HG03280 (cell line): Measurements from ENCODE around the gene FKBP15.

ENCODE experiments used
- ATAC-seq: cut with Tn5 transposase; IDR thresholded peaks from one replicate; pipeline ENCODE4 v1.9.1; 2021; ENCODE audit warnings: mild to moderate bottlenecking, moderate library complexity; ENCODE audit not compliant: unreplicated experiment

Gene FKBP15

DNA sequence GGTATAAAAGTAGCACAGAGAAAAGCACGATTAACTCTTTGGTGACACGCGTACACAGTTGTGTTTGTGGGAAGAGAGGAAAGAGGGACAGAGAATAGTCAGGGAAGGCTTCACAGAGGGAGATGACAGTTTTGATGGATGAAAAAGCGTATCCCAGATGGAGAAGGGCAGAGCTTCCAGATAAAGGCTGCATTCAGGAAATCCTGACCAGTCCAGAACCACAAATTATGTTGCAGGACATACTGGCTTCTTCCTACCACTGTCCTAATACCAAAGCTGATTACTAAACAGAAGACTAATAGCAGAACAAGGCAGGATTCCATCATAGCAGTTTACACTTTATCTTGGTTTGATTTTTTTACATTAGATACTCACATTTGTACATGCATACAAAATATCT is 35.8 kb downstream of the FKBP15 start:
- no peak for ATAC-seq

DNA sequence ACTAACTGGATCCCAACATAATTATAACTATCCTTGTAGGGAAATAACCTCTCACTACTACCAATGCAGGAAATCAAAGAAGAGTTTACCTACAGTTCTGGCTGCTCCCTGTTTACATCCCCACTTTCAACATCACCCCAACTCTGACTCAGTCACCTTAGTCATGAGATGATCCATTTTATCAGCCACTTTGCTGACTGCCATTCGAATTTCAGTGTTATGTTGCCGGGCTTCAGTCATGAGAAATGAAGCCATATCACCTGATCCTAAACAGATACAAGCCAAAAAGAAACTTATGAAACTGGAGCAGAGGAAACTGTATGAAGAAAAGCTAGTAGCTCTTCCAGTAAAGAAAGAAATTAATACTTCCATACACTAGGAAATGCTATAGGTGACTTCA is 36.5 kb downstream of the FKBP15 start:
- ATAC-seq = no peak

DNA sequence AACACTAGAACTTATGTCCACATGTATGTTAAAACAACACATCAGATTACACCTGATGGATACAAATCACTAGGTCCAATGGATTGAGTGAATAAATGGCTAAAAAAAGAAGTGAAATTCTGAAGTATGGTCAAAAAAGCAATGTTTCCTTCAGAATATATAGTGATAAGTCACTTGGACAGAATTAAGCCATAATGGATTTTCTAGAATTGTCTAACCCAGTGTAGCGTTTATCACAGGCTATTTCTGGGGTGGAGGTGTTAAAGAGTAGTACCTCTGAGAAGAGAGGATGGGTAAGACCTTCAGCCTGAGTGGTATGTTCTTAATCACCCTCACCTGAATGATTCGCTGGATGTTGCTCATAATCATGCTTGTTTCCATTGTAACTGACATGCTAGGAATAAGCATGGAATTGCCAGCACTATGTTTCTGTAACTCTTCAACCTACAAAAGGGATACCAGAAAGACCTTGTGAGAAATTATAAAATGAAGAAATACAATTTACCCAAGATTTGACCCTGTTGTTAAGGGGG is 37.1 kb downstream of the FKBP15 start:
- no peak for ATAC-seq

- ATAC-seq = no peak
These were observed 39.9 kb downstream of the FKBP15 start for GRCh38 chr9:113181165-113181564.

- ATAC-seq = no peak
These were observed 41.2 kb downstream of the FKBP15 start for GRCh38 chr9:113179839-113180238.

DNA sequence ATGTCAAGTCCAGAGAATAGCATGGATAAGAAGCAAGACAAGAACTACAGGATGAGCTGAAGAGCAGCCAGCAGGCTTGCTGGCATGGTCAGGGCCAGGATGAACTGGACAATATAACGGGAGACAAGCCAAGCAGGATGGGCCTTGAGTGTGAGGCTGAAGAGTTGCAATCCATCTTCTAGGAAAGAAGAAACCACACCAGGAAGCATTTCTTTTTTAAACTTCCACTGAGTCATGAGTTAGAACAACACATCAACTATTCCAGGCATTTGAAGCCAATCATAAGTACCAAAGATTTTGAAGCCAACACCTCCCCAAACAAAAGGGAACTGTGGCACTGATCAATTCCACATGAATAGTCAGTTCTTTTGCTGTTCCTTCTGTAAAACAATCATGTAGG is 43.0 kb downstream of the FKBP15 start:
- ATAC-seq = no peak

- ATAC-seq = no peak
These were observed 43.8 kb downstream of the FKBP15 start for GRCh38 chr9:113177251-113177650.

GRCh38 chr9:113176803-113177202 is 44.3 kb downstream of the FKBP15 start:
- no peak for ATAC-seq

- ATAC-seq = no peak
These were observed 47.7 kb downstream of the FKBP15 start for GRCh38 chr9:113173341-113173740.

GRCh38 chr9:113168809-113169208 is 52.3 kb downstream of the FKBP15 start:
- no peak for ATAC-seq

DNA sequence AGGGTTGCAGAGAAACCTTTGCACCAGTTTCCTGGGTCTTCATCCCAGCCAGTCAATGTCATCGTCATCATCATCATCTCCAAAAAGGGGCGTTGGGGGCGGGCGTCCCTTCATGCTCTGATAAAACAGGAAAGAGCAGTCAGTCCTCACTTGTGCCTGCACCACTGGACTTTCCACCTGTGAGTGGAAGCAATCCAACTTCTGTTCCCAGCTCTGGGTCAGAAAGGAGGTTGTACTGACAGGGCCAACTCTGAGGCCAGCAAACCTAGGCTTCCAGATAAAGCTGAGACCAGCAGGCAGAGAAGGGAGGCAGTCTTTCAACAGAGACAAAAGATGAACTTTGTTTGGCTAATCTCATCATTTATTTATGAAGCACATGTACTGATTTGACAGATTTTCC is 55.0 kb downstream of the FKBP15 start:
- no peak for ATAC-seq

GRCh38 chr9:113164536-113165300 is 56.4 kb downstream of the FKBP15 start:
- ATAC-seq = no peak

GRCh38 chr9:113163001-113163400 is 58.1 kb downstream of the FKBP15 start:
- no peak for ATAC-seq

DNA sequence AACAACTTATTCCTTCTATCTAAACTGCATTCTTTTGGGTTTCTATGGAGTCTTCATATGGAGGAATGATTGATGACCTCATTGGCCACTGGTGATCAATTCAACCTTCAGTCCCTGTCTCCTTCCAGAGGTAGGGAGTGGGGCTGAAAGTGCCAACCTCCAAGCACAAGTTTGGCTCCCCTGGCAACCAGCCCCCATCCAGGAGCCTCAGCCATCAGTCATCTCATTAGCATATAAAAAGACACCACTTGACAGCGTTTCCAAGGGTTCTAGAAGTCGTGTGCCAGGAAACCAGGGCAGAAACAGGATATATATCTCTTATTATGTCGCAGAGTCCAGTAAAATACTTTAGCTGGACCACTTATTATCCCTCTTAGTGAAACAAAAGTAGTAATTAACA is 60.5 kb downstream of the FKBP15 start:
- no peak for ATAC-seq

- ATAC-seq = no peak
These were observed 62.6 kb downstream of the FKBP15 start for GRCh38 chr9:113158446-113158845.

GRCh38 chr9:113156880-113157279 is 64.2 kb downstream of the FKBP15 start:
- ATAC-seq = no peak

DNA sequence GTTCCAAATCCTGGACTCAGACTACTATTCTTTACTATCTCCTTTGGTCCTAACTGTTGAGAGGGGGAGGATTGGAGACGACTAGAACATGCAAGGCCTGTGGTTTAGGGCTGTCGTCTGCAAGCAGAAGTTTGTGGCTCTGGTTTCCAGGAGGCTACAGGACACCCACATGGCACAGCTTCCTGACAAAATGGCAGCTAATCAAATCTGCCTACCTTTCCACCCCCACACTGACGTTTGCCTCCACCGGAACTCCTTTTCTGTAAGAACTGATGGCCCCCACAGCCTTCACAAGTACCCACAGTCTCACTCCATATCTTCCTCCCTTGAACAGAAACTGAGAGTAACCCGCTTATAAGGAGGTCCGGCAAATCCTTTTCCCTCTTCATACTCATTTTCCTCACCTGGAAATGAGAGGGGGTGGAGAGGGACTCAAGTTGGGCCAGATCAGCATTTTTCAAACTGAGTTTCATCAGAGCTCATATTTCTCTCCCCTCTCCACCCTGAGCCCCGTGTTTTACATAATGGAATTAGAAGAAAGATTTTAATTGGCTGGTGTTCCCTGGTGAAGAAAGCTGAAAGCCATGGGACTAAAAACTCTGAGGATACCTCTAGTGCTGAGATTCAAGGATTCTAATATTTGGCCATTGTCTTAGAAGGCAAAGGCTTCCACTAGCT is 65.0 kb downstream of the FKBP15 start:
- no peak for ATAC-seq

- ATAC-seq = no peak
These were observed 66.1 kb downstream of the FKBP15 start for GRCh38 chr9:113154946-113155345.

DNA sequence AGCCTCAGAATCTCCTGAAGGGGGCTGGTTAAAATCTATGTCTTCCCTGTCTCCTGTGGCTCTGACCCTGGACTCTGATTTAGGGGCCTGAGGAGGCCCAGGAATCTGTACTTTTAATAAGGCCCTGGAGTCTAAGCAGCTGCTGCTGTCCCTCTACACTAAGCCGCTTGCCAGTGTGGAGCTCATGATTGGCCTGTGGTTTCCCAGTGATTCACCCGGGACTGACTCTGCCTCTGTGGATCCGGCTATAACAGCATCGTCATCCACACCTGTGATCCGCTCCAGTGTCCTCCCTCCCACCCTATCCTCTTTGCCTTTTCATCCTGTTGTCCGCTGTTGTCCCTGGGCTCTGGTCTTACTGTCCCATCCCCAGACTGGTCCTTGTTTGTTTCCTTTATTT is 66.6 kb downstream of the FKBP15 start:
- ATAC-seq = no peak

DNA sequence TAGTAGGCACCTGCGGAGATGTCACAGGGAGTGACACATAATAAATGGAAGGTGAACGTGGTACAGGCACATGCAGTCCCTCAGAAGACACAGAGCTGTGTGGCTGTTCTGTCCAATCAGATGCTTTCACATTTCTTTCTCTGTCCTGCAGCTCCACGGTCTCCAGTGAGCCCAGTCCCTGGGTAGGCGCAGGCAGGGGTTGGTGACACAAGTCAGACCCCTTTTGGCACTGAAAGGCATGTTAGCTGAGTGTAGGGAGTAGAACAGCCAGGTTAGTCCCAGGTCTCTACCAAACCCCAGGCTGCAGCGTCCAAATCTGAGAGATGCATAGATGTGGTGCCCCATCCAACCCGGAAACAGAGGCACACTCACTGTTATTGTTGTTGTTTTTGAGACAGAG is 67.5 kb downstream of the FKBP15 start:
- no peak for ATAC-seq

GRCh38 chr9:113152699-113153098 is 68.4 kb downstream of the FKBP15 start:
- no peak for ATAC-seq
